Stimulated activated memory B cell treated with anti-CD40 and anti-IgM and Interleukin-4, amounts not matched to agents 10 μg/mL and 1 μg/mL and 100 μg/mL, for 72 hours (primary cell): ENCODE data around the gene ASIC2.

Source experiments
- ATAC-seq: fragments of 150-1000 bp; cut with Tn5 transposase; 2 replicates; pipeline ENCODE4 v1.10.0; 2021
- H3K27ac Mint-ChIP-seq: one replicate; pipeline ENCODE4 v1.8.0; 2022; ENCODE audit warnings: mild to moderate bottlenecking, mixed read lengths
- H3K27me3 Mint-ChIP-seq: one replicate; pipeline ENCODE4 v1.8.0; 2022; ENCODE audit warnings: mixed read lengths
- H3K36me3 Mint-ChIP-seq: one replicate; pipeline ENCODE4 v1.8.0; 2022; ENCODE audit warnings: mixed read lengths
- H3K4me1 Mint-ChIP-seq: one replicate; pipeline ENCODE4 v1.8.0; 2022; ENCODE audit warnings: mixed read lengths
- H3K4me3 Mint-ChIP-seq: one replicate; pipeline ENCODE4 v1.8.0; 2022; ENCODE audit warnings: mild to moderate bottlenecking, moderate library complexity, mixed read lengths
- H3K9me3 Mint-ChIP-seq: one replicate; pipeline ENCODE4 v1.8.0; 2022; ENCODE audit warnings: mixed read lengths

The ASIC2 gene

GRCh38 chr17:33297643-33298042, 4.5 kb upstream of the ASIC2 start:
- Mint-ChIP-seq H3K36me3 (no peaks in the 10 kb centered on the region), H3K4me1 (no peaks in the 10 kb centered on the region), H3K27ac (no peak overlapping the region), H3K9me3 (peaks cover 9% of the 10 kb centered on the region), H3K27me3 (peaks cover 28% of the 10 kb centered on the region), H3K4me3 (no peak overlapping the region)
- no peak for ATAC-seq

DNA sequence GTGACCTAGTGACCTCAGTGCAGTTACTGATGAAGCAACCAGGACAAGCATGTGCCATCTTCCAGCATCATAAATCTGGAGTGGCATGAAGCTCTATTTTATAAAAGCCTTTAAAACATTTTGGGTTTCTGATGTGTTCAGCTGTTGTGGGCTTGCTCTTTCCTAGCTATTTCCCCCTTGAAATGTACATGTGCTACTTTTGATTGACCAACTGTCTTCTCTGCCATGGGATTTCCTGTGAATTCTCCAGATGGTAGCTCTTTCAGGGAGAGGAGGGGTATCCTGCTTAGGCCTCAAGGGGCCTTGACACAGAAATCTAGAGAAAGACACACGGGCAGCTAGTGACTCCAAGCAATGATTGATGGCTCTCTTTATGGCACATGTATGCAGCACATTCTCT, 1.9 kb upstream of the ASIC2 start:
- Mint-ChIP-seq H3K9me3 (peaks cover 7% of the 10 kb centered on the region), H3K36me3 (no peaks in the 10 kb centered on the region), H3K4me1 (peaks cover 9% of the 10 kb centered on the region), H3K4me3 (no peak overlapping the region), H3K27ac (no peak overlapping the region), H3K27me3 (peaks cover 42% of the 10 kb centered on the region)
- ATAC-seq = no peak

DNA sequence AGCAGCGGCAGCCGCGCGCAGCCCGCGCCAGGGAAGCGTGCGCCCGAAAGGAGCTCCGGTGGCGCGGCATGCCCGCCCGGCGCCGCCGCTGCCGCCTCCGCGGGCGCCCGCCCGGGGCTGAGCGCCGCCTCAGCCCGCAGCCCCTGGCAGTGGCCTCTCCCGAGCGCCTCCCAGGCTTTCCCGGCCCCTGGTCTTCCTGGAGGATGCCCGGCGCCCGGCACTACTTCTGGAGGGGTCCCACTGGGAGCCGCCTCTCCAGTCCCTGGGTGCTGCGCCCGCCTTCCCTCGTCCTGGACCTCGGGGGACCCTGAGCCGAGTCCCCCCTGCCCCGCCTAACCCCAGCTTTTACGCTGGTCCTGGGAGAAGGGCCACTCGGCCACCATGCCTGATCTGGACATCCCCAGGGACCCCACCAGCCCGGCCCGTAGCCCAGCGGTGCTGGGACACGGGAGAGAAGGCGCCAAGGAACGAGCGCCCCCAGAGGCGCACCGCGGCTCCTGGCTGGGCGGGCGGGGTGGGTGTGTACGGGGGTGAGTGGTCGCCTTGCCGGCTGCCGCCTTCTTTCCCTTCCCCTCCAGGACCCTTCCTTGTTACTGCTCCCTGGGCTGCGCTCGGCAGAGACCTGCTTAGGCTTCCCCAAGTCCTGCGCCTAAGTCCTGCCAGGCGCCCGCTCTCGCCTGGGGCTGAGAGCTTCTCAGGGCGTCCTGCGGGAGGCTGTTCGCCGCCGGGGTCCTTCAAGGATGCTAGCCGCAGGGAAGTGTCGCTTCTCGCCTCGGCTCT, 704 bp downstream of the ASIC2 start:
- Mint-ChIP-seq H3K4me1 (peaks cover 9% of the 10 kb centered on the region), H3K27ac (no peak overlapping the region), H3K36me3 (no peaks in the 10 kb centered on the region), H3K27me3 (peaks cover 42% of the 10 kb centered on the region), H3K9me3 (no peaks in the 10 kb centered on the region), H3K4me3 (no peak overlapping the region)
- no peak for ATAC-seq

DNA sequence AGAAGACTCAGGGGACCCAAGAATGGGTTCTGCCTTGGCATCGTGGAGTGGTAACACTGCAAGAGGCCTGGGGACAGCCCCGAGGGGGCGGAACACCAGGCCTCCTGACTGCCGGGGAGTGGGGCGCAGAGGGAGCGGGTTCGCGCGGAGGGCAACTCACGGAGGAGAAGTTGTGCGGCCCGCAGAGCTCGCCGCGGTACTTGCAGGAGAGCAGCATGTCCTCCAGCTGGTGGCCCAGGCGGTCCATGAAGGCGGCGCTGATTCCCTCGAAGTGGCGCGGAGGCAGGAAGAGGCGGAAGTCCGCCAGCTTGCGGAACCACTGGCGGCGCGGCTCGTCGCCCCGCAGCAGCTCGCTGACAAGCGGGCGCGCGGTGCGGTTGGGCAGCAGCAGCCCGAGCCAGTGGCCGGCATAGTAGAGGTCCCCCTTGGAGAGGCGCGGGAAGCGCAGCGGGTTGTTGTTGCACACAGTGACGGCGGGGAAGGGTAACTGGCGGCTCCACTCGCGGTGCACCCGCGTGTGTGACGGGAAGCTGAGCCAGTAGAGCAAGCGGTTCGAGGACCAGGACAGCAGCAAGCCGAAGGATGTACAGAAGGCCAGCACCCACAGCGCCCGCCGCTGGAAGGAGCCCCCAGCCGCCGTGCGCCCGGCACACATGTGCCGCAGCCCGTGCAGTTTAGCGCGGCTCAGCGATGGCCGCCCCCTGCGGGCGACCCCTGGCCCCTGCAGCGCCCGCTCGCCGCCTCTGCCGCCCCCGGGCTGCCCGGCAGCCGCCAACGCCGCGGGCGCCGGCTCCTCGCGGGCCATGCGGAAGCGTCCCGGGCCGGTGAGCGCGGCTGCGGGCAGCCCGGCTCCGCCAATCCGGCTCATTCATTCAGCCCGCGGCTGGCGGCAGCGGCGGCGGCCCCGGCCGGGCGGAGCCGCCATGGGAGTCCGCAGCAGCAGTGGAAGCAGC, 1.6 kb downstream of the ASIC2 start:
- Mint-ChIP-seq H3K4me3 (peak overlapping the region; percentile 28), H3K27ac (no peak overlapping the region), H3K36me3 (no peaks in the 10 kb centered on the region), H3K9me3 (no peaks in the 10 kb centered on the region), H3K27me3 (peaks cover 42% of the 10 kb centered on the region), H3K4me1 (peaks cover 9% of the 10 kb centered on the region)
- ATAC-seq = no peak

- peaks cover 51% of the 10 kb centered on the region for H3K27me3 Mint-ChIP-seq
- no peak for ATAC-seq
- H3K4me3 Mint-ChIP-seq = no peak overlapping the region
- H3K4me1 Mint-ChIP-seq = peaks cover 9% of the 10 kb centered on the region
- no peaks in the 10 kb centered on the region for H3K9me3 Mint-ChIP-seq
- H3K36me3 Mint-ChIP-seq = no peaks in the 10 kb centered on the region
- no peak overlapping the region for H3K27ac Mint-ChIP-seq
Observed at GRCh38 chr17:33290253-33290652, 2.8 kb downstream of the ASIC2 start.

GRCh38 chr17:33288954-33289353, 4.1 kb downstream of the ASIC2 start:
- H3K27ac Mint-ChIP-seq = no peak overlapping the region
- ATAC-seq = no peak
- no peak overlapping the region for H3K4me3 Mint-ChIP-seq
- H3K27me3 Mint-ChIP-seq = peaks cover 41% of the 10 kb centered on the region
- no peaks in the 10 kb centered on the region for H3K9me3 Mint-ChIP-seq
- peaks cover 9% of the 10 kb centered on the region for H3K4me1 Mint-ChIP-seq
- no peaks in the 10 kb centered on the region for H3K36me3 Mint-ChIP-seq

DNA sequence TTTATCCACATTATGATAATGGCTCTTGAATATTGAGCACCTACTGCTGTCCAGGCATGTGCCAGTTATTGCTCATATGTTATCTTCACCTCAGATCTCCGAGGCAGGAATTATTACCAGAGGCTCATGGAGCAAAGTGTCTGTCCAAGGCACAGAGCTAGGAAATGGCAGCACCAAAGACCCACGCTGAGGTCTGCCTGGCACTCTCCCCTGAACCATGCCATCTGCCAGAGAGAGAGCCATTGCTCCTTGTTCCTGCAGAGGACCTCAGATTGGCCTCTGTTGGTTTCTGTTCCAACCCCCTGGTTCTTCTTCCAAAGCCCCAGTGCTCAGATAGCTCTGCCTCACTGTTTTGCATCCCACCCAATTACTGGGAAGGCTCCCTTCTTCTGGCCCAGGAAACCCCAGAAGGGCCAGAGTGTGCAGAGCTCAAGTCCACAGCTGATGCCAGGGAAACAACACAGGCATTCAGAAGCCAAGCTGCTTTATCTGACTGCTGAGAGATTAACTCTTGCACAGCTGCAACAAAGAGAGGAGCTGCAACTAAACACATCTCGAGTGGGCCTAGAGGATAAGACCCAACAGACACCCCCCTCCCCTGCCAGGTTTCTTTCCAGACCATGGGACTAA, 5.9 kb downstream of the ASIC2 start:
- H3K4me1 Mint-ChIP-seq = peaks cover 9% of the 10 kb centered on the region
- no peak overlapping the region for H3K4me3 Mint-ChIP-seq
- no peaks in the 10 kb centered on the region for H3K36me3 Mint-ChIP-seq
- no peaks in the 10 kb centered on the region for H3K9me3 Mint-ChIP-seq
- H3K27ac Mint-ChIP-seq = no peak overlapping the region
- H3K27me3 Mint-ChIP-seq = peaks cover 31% of the 10 kb centered on the region
- ATAC-seq = no peak

DNA sequence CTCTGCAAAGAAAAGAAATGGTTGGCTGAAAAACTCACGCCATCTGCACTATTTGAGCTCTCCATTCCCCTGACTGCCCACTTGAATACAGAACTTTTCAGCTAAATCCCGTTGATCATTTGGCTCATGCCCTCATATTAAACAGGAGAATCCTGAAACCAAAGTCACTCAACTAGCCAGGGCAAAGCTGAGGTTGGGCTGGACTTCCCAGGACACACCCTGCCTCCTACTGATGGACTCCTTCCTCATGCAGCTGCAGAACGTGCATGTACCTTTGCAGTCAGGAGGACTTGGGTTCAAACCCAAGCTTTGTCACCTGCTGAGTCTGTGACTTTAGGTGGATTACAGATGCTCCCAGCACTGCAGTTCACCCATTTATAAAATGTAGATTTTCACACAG, 7.7 kb downstream of the ASIC2 start:
- H3K36me3 Mint-ChIP-seq = no peaks in the 10 kb centered on the region
- peaks cover 15% of the 10 kb centered on the region for H3K27me3 Mint-ChIP-seq

GRCh38 chr17:33284022-33284421, 9.1 kb downstream of the ASIC2 start:
- peaks cover 15% of the 10 kb centered on the region for H3K27me3 Mint-ChIP-seq
- H3K9me3 Mint-ChIP-seq = no peaks in the 10 kb centered on the region
- H3K27ac Mint-ChIP-seq = no peak overlapping the region
- no peak overlapping the region for H3K4me3 Mint-ChIP-seq
- no peaks in the 10 kb centered on the region for H3K36me3 Mint-ChIP-seq
- ATAC-seq = no peak
- no peaks in the 10 kb centered on the region for H3K4me1 Mint-ChIP-seq

More for the DNA sequence above, 7.7 kb downstream of the ASIC2 start:
- Mint-ChIP-seq H3K9me3 (no peaks in the 10 kb centered on the region), H3K27ac (no peak overlapping the region), H3K4me3 (no peak overlapping the region), H3K4me1 (no peaks in the 10 kb centered on the region)
- ATAC-seq = no peak

DNA sequence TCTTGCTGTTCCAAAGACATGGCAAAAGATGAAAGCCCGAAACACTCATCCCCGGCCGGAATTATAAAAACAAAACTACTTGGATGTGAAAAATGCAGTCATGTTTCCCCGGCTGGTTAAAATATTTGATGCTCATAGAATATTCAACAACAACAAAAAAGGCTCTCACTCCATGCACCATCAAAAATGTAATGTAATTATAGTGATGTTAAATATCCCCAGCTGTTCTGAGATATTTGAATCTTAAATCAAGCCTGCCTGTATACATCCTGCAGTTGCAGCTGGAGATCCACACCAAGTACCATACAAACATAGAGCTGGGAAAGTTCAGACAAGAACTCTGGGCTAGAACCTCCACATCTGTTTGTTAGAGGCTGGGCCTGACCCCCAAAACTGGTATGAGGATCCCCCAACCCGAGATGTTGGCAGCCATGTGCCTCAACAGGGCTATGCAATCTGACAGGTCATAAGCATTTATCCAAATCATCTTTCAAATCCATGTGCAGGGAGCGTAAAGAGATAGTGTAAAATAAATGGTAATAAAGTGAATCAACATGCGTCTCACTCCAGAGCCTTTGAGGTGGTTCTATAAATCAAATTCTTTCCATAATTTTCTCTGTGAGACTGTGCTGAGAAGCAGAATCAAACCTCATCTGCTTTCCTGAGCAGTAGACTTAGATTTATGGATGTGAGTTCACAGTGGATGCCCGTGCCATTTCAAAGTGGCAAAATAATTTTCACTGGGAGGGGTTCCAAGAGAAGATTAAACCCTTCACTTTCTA, 12.7 kb downstream of the ASIC2 start:
- Mint-ChIP-seq H3K4me3 (no peak overlapping the region), H3K4me1 (no peaks in the 10 kb centered on the region), H3K27me3 (peaks cover 4% of the 10 kb centered on the region), H3K27ac (no peak overlapping the region), H3K9me3 (no peaks in the 10 kb centered on the region), H3K36me3 (no peaks in the 10 kb centered on the region)
- ATAC-seq = no peak

GRCh38 chr17:33277436-33278100, 15.5 kb downstream of the ASIC2 start:
- Mint-ChIP-seq H3K27me3 (no peaks in the 10 kb centered on the region), H3K36me3 (no peaks in the 10 kb centered on the region), H3K4me1 (no peaks in the 10 kb centered on the region), H3K4me3 (no peak overlapping the region), H3K9me3 (no peaks in the 10 kb centered on the region), H3K27ac (no peak overlapping the region)
- ATAC-seq = no peak

DNA sequence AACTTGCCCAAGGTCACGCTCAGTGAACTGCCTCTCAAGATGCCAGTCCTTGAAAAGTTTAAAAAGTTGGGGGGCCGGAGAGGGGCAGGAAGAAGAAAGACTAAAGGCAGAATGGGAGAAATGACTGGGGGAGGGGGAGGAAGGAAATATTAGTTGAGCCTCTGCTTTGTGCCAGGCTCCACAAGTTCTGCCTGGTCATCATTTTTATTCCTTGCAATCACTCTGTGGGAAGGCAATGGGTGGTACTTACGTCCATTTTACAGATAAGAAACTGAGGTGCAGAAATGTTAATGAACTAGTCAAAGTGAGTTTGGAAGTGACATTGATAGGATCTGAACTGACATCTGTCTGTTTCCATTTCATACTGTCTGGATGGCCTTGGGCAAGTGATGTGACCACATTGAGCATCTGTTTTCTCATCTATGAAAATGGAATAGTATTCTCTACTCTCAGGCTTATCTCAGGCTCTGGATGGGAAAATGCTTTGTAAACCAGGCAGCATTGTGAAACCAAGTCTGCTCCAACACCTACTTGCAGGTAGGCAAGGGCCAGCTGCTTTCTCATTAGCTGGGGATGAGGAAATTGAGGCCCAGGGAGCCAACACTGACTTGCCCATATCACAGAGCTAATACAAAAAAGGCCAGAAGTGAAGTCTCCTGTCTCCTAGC, 19.2 kb downstream of the ASIC2 start:
- Mint-ChIP-seq H3K4me1 (no peaks in the 10 kb centered on the region), H3K9me3 (peaks cover 3% of the 10 kb centered on the region), H3K27ac (no peak overlapping the region), H3K4me3 (no peak overlapping the region), H3K36me3 (no peaks in the 10 kb centered on the region), H3K27me3 (no peaks in the 10 kb centered on the region)
- ATAC-seq = no peak

GRCh38 chr17:33273271-33273670, 19.8 kb downstream of the ASIC2 start:
- Mint-ChIP-seq H3K4me1 (no peaks in the 10 kb centered on the region), H3K9me3 (peaks cover 4% of the 10 kb centered on the region), H3K27ac (no peak overlapping the region), H3K27me3 (no peaks in the 10 kb centered on the region), H3K4me3 (no peak overlapping the region), H3K36me3 (no peaks in the 10 kb centered on the region)
- no peak for ATAC-seq

DNA sequence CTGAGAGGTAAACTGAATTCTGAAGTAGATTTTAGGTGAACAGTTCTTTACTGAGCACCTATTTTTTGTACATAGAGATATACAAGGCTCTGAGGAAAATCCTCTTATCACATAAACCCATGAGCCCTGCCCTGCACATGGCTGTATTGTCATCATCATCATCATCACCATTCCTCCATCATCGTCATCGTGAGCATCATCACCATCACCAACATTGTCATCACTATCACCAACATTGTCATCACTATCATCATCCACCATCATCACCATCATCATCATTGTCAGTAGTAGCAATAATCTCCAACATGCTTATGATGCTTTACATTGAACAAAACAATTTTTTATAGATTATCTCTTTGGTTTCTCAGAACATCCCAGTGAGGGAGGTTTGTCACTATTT, 20.7 kb downstream of the ASIC2 start:
- H3K4me1 Mint-ChIP-seq = no peaks in the 10 kb centered on the region
- H3K4me3 Mint-ChIP-seq = no peak overlapping the region
- H3K27me3 Mint-ChIP-seq = no peaks in the 10 kb centered on the region
- no peaks in the 10 kb centered on the region for H3K36me3 Mint-ChIP-seq
- peaks cover 8% of the 10 kb centered on the region for H3K9me3 Mint-ChIP-seq
- ATAC-seq = no peak
- H3K27ac Mint-ChIP-seq = no peak overlapping the region
